Measurements from ENCODE around the gene S100A10.

S100A10 gene

GRCh38 chr1:151989211-151989862 is 4.3 kb downstream of the S100A10 start:
- Histone ChIP-seq H3K27me3 (replicated peaks) (no peaks in the 10 kb centered on the region), H3K36me3 (replicated peaks) (peaks cover 20% of the 10 kb centered on the region), H3K4me3 (ENCODE audit: low read depth, low read length) (peak overlapping the region; percentile 18), H3K27ac (peak overlapping the region; percentile 84)
- TF ChIP-seq, protein P1, sequence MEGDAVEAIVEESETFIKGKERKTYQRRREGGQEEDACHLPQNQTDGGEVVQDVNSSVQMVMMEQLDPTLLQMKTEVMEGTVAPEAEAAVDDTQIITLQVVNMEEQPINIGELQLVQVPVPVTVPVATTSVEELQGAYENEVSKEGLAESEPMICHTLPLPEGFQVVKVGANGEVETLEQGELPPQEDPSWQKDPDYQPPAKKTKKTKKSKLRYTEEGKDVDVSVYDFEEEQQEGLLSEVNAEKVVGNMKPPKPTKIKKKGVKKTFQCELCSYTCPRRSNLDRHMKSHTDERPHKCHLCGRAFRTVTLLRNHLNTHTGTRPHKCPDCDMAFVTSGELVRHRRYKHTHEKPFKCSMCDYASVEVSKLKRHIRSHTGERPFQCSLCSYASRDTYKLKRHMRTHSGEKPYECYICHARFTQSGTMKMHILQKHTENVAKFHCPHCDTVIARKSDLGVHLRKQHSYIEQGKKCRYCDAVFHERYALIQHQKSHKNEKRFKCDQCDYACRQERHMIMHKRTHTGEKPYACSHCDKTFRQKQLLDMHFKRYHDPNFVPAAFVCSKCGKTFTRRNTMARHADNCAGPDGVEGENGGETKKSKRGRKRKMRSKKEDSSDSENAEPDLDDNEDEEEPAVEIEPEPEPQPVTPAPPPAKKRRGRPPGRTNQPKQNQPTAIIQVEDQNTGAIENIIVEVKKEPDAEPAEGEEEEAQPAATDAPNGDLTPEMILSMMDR (IDR thresholded peaks at IDR 0.05; ENCODE audit: low read depth, low read length, missing control alignments) = no peak
- peak; percentile 76 for DNase-seq
- in situ Hi-C loops (cut with HindIII; ENCODE audit: low pct_ligation_motif_present, low sequenced_read_pairs) = no loop called here

- Histone ChIP-seq H3K27ac (peak overlapping the region; percentile 84), H3K36me3 (replicated peaks) (peaks cover 27% of the 10 kb centered on the region), H3K4me3 (ENCODE audit: low read depth, low read length) (peak overlapping the region; percentile 18), H3K27me3 (replicated peaks) (no peaks in the 10 kb centered on the region)
- in situ Hi-C loops (cut with HindIII; ENCODE audit: low pct_ligation_motif_present, low sequenced_read_pairs) = no loop called here
- DNase-seq = peak; percentile 80
- TF ChIP-seq, protein P1 (IDR thresholded peaks at IDR 0.05; ENCODE audit: low read depth, low read length, missing control alignments) = no peak
These were observed 5.2 kb downstream of the S100A10 start for GRCh38 chr1:151988405-151988923.

DNA sequence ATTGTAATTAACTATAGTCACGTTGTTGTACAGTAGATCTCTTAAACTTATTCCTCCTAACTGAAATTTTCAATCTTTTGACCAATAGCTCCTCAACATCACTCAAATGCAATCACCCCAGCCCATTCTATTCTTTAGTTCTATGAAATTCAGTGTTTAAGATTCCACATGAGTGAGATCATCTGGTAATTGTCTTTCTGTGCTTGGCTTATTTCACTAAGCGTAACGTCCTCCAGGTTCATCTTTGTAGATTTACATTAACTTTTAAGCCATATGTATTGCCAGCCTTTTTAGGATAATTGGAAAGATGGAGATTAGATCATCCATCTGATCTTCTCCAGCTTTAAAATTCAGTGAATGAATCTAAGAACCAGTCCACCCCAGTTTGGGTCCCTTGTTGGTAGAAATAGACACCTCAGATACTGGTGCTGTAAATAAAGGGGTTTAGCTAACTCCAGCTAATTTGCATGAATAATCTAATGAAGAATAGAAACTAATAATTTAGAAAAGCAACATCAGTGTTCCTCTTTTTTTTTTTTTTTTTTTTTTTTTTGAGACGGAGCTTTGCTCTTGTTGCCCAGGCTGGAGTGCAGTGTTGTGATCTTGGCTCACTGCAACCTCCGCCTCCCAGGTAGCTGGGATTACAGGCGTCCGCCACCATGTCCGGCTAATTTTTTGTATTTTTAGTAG is 7.0 kb downstream of the S100A10 start:
- no peak for DNase-seq
- Histone ChIP-seq H3K36me3 (replicated peaks) (peaks cover 42% of the 10 kb centered on the region), H3K27ac (no peak overlapping the region), H3K4me3 (ENCODE audit: low read depth, low read length) (no peak overlapping the region), H3K27me3 (replicated peaks) (no peaks in the 10 kb centered on the region)
- in situ Hi-C loops (cut with HindIII; ENCODE audit: low pct_ligation_motif_present, low sequenced_read_pairs) = no loop called here
- TF ChIP-seq, protein P1 (IDR thresholded peaks at IDR 0.05; ENCODE audit: low read depth, low read length, missing control alignments) = no peak

DNA sequence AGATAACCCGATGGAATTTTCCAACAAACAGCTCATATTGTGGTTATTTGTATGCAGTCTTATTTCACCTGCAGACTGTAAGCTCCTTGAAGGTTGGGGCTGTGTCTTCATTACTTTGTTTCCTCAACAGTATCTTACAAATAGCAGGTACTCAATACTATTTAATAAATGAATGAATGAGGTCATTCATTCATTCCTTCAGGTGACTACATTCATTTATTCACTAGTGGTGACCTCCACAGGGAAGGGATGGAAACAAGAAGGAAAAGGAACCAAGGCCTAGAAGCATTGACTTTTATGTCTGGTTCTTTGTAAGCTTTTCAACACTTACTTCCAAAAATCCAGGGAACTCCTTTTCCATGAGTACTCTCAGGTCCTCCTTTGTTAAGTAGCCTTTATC is 7.9 kb downstream of the S100A10 start:
- Histone ChIP-seq H3K4me3 (ENCODE audit: low read depth, low read length) (no peak overlapping the region), H3K27ac (no peak overlapping the region), H3K27me3 (replicated peaks) (no peaks in the 10 kb centered on the region), H3K36me3 (replicated peaks) (peaks cover 48% of the 10 kb centered on the region)
- no peak for DNase-seq
- in situ Hi-C loops (cut with HindIII; ENCODE audit: low pct_ligation_motif_present, low sequenced_read_pairs) = no loop called here
- TF ChIP-seq, protein P1 (IDR thresholded peaks at IDR 0.05; ENCODE audit: low read depth, low read length, missing control alignments) = no peak

- H3K36me3 ChIP-seq (replicated peaks) = peaks cover 48% of the 10 kb centered on the region
- H3K27me3 ChIP-seq (replicated peaks) = no peaks in the 10 kb centered on the region
- DNase-seq = no peak
- H3K4me3 ChIP-seq (ENCODE audit: low read depth, low read length) = no peak overlapping the region
- TF ChIP-seq, protein P1 (IDR thresholded peaks at IDR 0.05; ENCODE audit: low read depth, low read length, missing control alignments) = no peak
- no peak overlapping the region for H3K27ac ChIP-seq
- in situ Hi-C loops (cut with HindIII; ENCODE audit: low pct_ligation_motif_present, low sequenced_read_pairs) = no loop called here
These were observed 8.4 kb downstream of the S100A10 start for GRCh38 chr1:151985270-151985669.

Measured in brain microvascular endothelial cell (primary cell).